SK-N-SH treated with all-trans-retinoic acid at 6 μM for 48 hours (cell line): ENCODE data around the gene BMPR2.

Source experiments
- BACH2 ChIP-seq: fragments of 250-450 bp; sonication (Bioruptor Pico); IDR thresholded peaks from 2 replicates; pipeline ENCODE4 v1.9.0; 2021; ENCODE audit warnings: mild to moderate bottlenecking, borderline replicate concordance
- CSDC2 ChIP-seq: fragments of 250-450 bp; sonication (Bioruptor Pico); IDR thresholded peaks from 2 replicates; pipeline ENCODE4 v1.5.0; 2020; ENCODE audit warnings: mild to moderate bottlenecking, moderate library complexity
- GLIS3 ChIP-seq: fragments of 250-450 bp; sonication (Bioruptor Pico); IDR thresholded peaks from 2 replicates; pipeline ENCODE4 v1.5.0; 2020; ENCODE audit warnings: mild to moderate bottlenecking, moderate library complexity
- ISL1 ChIP-seq: fragments of 250-450 bp; sonication (Bioruptor Pico); IDR thresholded peaks from 2 replicates; pipeline ENCODE4 v2.1.2; 2022; ENCODE audit warnings: mild to moderate bottlenecking, moderate library complexity
- OSR1 ChIP-seq: fragments of 250-450 bp; sonication (Bioruptor Pico); IDR thresholded peaks from 2 replicates; pipeline ENCODE4 v1.8.0; 2022; ENCODE audit warnings: moderate library complexity, mild to moderate bottlenecking, inconsistent platforms
- PATZ1 ChIP-seq: fragments of 250-450 bp; sonication (Bioruptor Pico); IDR thresholded peaks from 2 replicates; pipeline ENCODE4 v1.8.0; 2020; ENCODE audit warnings: mild to moderate bottlenecking, moderate library complexity, borderline replicate concordance
- POU6F1 ChIP-seq: fragments of 250-450 bp; sonication (Bioruptor Pico); IDR thresholded peaks from 2 replicates; pipeline ENCODE4 v1.8.0; 2021; ENCODE audit warnings: low read depth, mild to moderate bottlenecking, moderate library complexity, borderline replicate concordance
- PPARA ChIP-seq: fragments of 250-450 bp; sonication (Bioruptor Pico); IDR thresholded peaks from 2 replicates; pipeline ENCODE4 v1.5.0; 2020; ENCODE audit warnings: mild to moderate bottlenecking, borderline replicate concordance
- RARB ChIP-seq: fragments of 250-450 bp; sonication (Bioruptor Pico); IDR thresholded peaks from 2 replicates; pipeline ENCODE4 v1.8.0; 2021; ENCODE audit warnings: mild to moderate bottlenecking, moderate library complexity
- ZFP3 ChIP-seq: fragments of 250-450 bp; sonication (Bioruptor Pico); IDR thresholded peaks from 2 replicates; pipeline ENCODE4 v1.5.0; 2020; ENCODE audit warnings: mild to moderate bottlenecking, moderate library complexity

- TF ChIP-seq OSR1 (CRISPR knock-in tag) (no peak), ZFP3 (CRISPR knock-in tag) (no peak), ISL1 (no peak), PATZ1 (CRISPR knock-in tag) (no peak), BACH2 (CRISPR knock-in tag) (no peak), POU6F1 (CRISPR knock-in tag) (no peak), PPARA (CRISPR knock-in tag) (no peak), CSDC2 (no peak), RARB (CRISPR knock-in tag) (no peak), GLIS3 (CRISPR knock-in tag) (no peak)
Observed at GRCh38 chr2:202455114-202455513, 79.0 kb downstream of the BMPR2 start.
